Medulla oblongata (tissue), 1 donor: ENCODE measurements around the gene HAGHL.

Experiments
- DNase-seq: peaks from one replicate; pipeline ENCODE4 v3.0.0-alpha.2; 2015; ENCODE audit errors: extremely low spot score

HAGHL gene

GRCh38 chr16:754656-755055 lies 27.8 kb downstream of the HAGHL start:
- peak; percentile 27 for DNase-seq

DNA sequence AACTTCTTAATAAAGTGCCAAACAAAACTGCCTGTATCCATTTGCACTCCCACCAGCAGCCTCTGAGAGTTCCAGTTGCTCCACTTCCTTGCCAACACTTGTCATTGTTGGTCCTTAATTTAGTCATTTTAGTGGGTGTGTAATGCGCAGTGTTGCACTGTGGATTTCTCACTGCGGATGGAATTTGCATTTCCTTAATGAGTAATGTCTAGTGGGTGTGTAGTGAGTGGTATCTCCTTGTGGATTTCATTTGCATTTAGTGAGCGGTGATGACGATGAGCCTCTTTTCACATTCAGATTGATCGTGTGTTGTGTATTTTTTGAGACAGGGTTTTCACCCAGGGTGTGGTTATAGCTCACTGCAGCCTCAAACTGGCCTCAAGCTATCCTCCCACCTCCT lies 29.5 kb downstream of the HAGHL start:
- no peak for DNase-seq

GRCh38 chr16:759110-759910 lies 32.4 kb downstream of the HAGHL start:
- DNase-seq = no peak

GRCh38 chr16:760065-760464 lies 33.2 kb downstream of the HAGHL start:
- DNase-seq = no peak

GRCh38 chr16:760545-761343 lies 33.8 kb downstream of the HAGHL start, which contains the start of gene MSLN:
Gene MSLN (plus strand): TSS chr16:760734. CDS start chr16:762681, 1,947 bp downstream.
- no peak for DNase-seq

- no peak for DNase-seq
These were observed 35.0 kb downstream of the HAGHL start for GRCh38 chr16:761625-762513.

DNA sequence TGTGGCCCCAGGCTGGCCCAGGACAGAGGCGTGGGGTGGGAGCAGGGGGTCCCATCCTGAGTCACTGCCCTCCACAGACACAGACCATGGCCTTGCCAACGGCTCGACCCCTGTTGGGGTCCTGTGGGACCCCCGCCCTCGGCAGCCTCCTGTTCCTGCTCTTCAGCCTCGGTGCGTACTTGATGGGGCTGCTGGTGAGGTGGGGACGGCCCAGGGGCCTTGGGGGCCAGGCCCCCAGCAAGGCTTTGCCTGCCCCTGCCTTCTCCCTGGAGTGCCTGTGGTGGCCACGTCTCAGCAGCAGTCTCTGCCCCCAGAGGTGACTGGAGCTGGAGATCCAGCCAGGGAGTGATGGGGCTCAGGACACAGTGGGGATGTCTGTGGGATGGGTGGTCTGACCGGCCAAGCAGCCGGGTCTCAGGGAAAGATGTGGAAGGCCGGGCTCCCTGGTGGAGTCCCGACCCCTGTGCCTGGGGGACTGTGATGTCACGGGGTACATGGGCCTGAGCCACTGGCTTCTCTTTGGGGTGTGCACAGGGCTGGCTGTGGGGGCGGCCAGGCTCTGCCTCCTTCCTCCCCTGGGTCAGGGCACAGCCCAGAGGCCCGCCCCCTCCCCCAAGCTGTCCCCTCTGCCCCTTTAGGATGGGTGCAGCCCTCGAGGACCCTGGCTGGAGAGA lies 35.8 kb downstream of the HAGHL start:
- DNase-seq = no peak

DNA sequence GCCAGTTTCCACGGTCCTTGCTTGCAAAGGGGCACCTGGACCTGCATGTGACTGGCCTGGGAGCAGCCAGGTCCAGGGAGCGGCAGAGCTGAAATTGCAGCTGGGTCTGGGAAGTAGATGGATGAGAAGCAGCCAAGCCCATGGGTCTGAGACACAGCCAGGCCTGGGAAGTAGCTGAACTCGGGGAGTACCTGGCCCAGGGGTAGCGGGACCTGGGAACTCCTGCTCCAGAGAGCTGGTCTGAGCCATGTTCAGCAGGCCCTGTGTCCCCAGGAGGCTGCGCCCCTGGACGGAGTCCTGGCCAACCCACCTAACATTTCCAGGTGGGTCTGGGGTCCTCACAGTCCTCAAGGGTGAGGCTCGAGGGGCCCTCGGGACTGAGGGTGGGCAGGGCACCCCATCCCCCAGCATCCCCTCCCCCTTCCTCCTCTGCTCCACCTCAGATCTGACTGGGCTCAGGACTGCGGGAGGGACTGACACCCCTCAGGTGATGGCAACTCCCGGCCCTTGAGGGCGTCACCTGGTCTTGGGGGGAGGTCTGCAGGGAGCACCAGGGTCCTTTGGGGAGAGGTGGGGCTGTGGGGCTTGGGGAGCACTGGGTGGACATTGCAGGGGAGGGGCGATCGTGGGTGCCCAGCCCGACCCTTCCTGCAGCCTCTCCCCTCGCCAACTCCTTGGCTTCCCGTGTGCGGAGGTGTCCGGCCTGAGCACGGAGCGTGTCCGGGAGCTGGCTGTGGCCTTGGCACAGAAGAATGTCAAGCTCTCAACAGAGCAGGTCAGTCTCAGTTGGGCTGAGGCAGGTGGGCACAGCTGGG lies 36.7 kb downstream of the HAGHL start:
- DNase-seq = no peak

- DNase-seq = no peak
These were observed 37.4 kb downstream of the HAGHL start for GRCh38 chr16:764184-764750.

DNA sequence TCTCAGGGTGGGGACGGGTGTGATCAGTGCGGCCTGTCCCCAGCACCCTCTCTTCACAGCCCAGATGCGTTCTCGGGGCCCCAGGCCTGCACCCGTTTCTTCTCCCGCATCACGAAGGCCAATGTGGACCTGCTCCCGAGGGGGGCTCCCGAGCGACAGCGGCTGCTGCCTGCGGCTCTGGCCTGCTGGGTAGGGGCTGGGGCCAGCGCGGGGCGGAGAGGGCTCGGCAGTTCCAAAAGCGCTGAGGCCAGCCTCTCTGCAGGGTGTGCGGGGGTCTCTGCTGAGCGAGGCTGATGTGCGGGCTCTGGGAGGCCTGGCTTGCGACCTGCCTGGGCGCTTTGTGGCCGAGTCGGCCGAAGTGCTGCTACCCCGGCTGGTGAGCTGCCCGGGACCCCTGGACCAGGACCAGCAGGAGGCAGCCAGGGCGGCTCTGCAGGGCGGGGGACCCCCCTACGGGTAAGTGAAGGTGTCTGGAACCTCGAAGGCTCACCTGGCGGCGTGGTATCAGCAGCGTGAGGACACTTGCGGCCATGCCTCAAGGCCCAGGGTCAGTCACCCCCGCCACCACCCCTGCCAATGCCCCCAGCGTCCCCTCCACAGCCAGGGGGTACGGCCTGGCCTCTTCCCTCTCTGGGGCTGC lies 38.1 kb downstream of the HAGHL start:
- no peak for DNase-seq

GRCh38 chr16:765488-765865 lies 38.6 kb downstream of the HAGHL start:
- no peak for DNase-seq

- no peak for DNase-seq
These were observed 39.3 kb downstream of the HAGHL start for GRCh38 chr16:766008-766819.

DNA sequence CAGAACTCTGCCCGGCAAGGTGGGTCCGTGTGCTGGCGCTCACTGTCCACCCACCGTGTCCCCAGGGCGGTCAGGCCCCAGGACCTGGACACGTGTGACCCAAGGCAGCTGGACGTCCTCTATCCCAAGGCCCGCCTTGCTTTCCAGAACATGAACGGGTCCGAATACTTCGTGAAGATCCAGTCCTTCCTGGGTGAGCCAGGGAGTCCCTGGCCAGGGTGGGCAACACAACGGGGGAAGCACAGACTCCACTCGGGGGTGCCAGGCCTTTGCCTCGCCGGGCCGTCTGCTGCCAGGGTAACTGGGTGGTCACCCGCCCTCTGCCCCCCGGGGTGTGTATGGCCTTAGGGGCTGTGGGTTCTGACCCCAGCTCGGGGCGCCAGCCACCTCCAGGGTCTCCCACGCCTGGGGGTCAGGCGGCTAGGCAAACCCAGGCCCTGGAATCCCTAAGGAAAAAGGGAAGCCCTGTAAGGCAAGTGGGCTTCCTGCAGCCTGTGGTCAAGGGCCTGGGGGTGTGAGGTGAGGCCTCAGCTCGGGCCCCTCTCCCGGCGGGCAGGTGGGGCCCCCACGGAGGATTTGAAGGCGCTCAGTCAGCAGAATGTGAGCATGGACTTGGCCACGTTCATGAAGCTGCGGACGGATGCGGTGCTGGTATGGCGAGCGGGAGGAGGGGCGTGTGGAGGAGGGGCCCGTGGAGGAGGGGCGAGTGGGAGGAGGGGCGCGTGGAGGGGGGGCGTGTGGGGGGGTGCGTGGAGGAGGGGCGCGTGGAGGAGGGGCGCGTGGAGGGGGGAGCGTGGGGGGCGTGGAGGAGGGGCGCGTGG lies 40.1 kb downstream of the HAGHL start:
- no peak for DNase-seq

- no peak for DNase-seq
These were observed 40.9 kb downstream of the HAGHL start for GRCh38 chr16:767743-768235.

DNA sequence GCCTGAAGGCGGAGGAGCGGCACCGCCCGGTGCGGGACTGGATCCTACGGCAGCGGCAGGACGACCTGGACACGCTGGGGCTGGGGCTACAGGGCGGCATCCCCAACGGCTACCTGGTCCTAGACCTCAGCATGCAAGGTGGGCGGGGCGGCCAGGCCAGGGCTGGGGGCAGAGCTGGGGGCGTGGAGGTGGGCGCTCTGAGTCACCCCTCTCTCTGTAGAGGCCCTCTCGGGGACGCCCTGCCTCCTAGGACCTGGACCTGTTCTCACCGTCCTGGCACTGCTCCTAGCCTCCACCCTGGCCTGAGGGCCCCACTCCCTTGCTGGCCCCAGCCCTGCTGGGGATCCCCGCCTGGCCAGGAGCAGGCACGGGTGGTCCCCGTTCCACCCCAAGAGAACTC lies 41.5 kb downstream of the HAGHL start:
- no peak for DNase-seq

GRCh38 chr16:769184-769784 lies 42.4 kb downstream of the HAGHL start:
- no peak for DNase-seq

- DNase-seq = no peak
These were observed 43.0 kb downstream of the HAGHL start for GRCh38 chr16:769934-770333.
